OCI-LY1 (cell line): ENCODE results near the gene CYFIP1.

Experiments used
- H2AFZ ChIP-seq: fragments of 200-600 bp; sonication (generic), shearing (Covaris generic); 2 replicates; pipeline ENCODE4 v1.6.0; 2014; ENCODE audit warnings: antibody characterized with exemption, mild to moderate bottlenecking, low read length
- H3F3A ChIP-seq: fragments of 200-600 bp; sonication (generic), shearing (Covaris generic); 2 replicates; pipeline ENCODE4 v1.6.0; 2014; ENCODE audit warnings: mild to moderate bottlenecking, antibody characterized with exemption, low read length, moderate library complexity; ENCODE audit not compliant: insufficient read depth
- H3K27ac ChIP-seq: fragments of 200-600 bp; sonication (generic); 2 replicates; pipeline ENCODE4 v1.5.1; 2014; ENCODE audit warnings: low read length, mixed run types, mild to moderate bottlenecking, low read depth; ENCODE audit not compliant: poor library complexity, severe bottlenecking
- H3K27me3 ChIP-seq: fragments of 200-600 bp; sonication (generic); 2 replicates; pipeline ENCODE4 v1.6.0; 2014; ENCODE audit warnings: antibody characterized with exemption, mild to moderate bottlenecking, low read length, moderate library complexity; ENCODE audit not compliant: insufficient read depth
- H3K36me3 ChIP-seq: fragments of 200-600 bp; sonication (generic); 2 replicates; pipeline ENCODE4 v1.6.1; 2014; ENCODE audit warnings: mild to moderate bottlenecking, antibody characterized with exemption, low read length, moderate library complexity, mixed read lengths; ENCODE audit not compliant: insufficient read depth
- H3K4me1 ChIP-seq: fragments of 200-600 bp; sonication (generic); 2 replicates; pipeline ENCODE4 v1.5.1; 2014; ENCODE audit warnings: mild to moderate bottlenecking, low read length, moderate library complexity; ENCODE audit not compliant: insufficient read depth, severe bottlenecking
- H3K4me2 ChIP-seq: fragments of 200-600 bp; sonication (generic), shearing (Covaris generic); 2 replicates; pipeline ENCODE4 v1.6.1; 2014; ENCODE audit warnings: low read length
- H3K4me3 ChIP-seq: fragments of 200-600 bp; sonication (generic); 2 replicates; pipeline ENCODE4 v1.5.1; 2014; ENCODE audit warnings: low read length, low read depth, mild to moderate bottlenecking, mixed read lengths; ENCODE audit not compliant: poor library complexity, severe bottlenecking
- H3K79me2 ChIP-seq: fragments of 200-600 bp; shearing (Covaris generic); 2 replicates; pipeline ENCODE4 v1.6.1; 2016; ENCODE audit warnings: mixed run types, low read length, mixed read lengths; ENCODE audit not compliant: insufficient read depth
- H3K9ac ChIP-seq: fragments of 200-600 bp; sonication (generic), shearing (Covaris generic); 2 replicates; pipeline ENCODE4 v1.6.1; 2014; ENCODE audit warnings: mild to moderate bottlenecking, low read length, mixed read lengths
- H3K9me2 ChIP-seq: fragments of 200-600 bp; sonication (generic), shearing (Covaris generic); 2 replicates; pipeline ENCODE4 v1.6.1; 2014; ENCODE audit warnings: low read depth, mild to moderate bottlenecking, low read length, mixed read lengths
- H3K9me3 ChIP-seq: fragments of 200-600 bp; shearing (Covaris generic); 2 replicates; pipeline ENCODE4 v1.6.1; 2014; ENCODE audit warnings: low read length, mixed read lengths
- H4K20me1 ChIP-seq: fragments of 200-600 bp; sonication (generic), shearing (Covaris generic); 2 replicates; pipeline ENCODE4 v1.6.0; 2016; ENCODE audit warnings: mild to moderate bottlenecking, low read length; ENCODE audit not compliant: insufficient read depth
- CTCF ChIP-seq: fragments of 200-600 bp; sonication (generic), shearing (Covaris generic); IDR thresholded peaks from 2 replicates; pipeline ENCODE4 v1.5.1; 2017; ENCODE audit warnings: mild to moderate bottlenecking, antibody characterized with exemption, low read length, moderate library complexity, mixed read lengths
- EZH2 ChIP-seq: fragments of 200-600 bp; sonication (generic), shearing (Covaris generic); IDR thresholded peaks from 2 replicates; pipeline ENCODE4 v1.8.0; 2017; ENCODE audit warnings: borderline replicate concordance, mixed run types, mild to moderate bottlenecking, antibody characterized with exemption, low read length, moderate library complexity, mixed read lengths

The CYFIP1 gene

GRCh38 chr15:22966321-22967083 is 13.7 kb downstream of the CYFIP1 start:
- Histone ChIP-seq H3K27me3 (peaks cover 4% of the 10 kb centered on the region; the same call in 1 of the 2 replicates), H3K9me2 (no peaks in the 10 kb centered on the region), H4K20me1 (no peaks in the 10 kb centered on the region), H3K9ac (no peak overlapping the region), H3K4me3 (no peak overlapping the region), H3K9me3 (no peaks in the 10 kb centered on the region), H3F3A (no peaks in the 10 kb centered on the region), H2AFZ (no peak overlapping the region), H3K4me1 (no peaks in the 10 kb centered on the region), H3K79me2 (no peaks in the 10 kb centered on the region), H3K27ac (no peak overlapping the region), H3K36me3 (no peaks in the 10 kb centered on the region), H3K4me2 (no peak overlapping the region)
- TF ChIP-seq CTCF, result no peak
- TF ChIP-seq EZH2, result no peak

- Histone ChIP-seq H3K4me3 (no peak overlapping the region), H3K9me2 (no peaks in the 10 kb centered on the region), H3K9me3 (no peaks in the 10 kb centered on the region), H3K4me1 (no peaks in the 10 kb centered on the region), H3F3A (no peaks in the 10 kb centered on the region), H3K9ac (no peak overlapping the region), H2AFZ (no peak overlapping the region), H3K79me2 (no peaks in the 10 kb centered on the region), H3K4me2 (no peak overlapping the region), H3K36me3 (no peaks in the 10 kb centered on the region), H3K27me3 (no peaks in the 10 kb centered on the region; the same call in 1 of the 2 replicates), H4K20me1 (no peaks in the 10 kb centered on the region), H3K27ac (no peak overlapping the region)
- TF ChIP-seq CTCF (no peak), EZH2 (no peak)
Measured at GRCh38 chr15:22963641-22964040, 16.5 kb downstream of the CYFIP1 start.

- Histone ChIP-seq H3K27me3 (no peaks in the 10 kb centered on the region; the same call in 1 of the 2 replicates), H3K4me1 (no peaks in the 10 kb centered on the region), H3K9me2 (no peaks in the 10 kb centered on the region), H3K27ac (no peak overlapping the region), H3K4me3 (no peak overlapping the region), H3K9ac (no peak overlapping the region), H3K9me3 (no peaks in the 10 kb centered on the region), H3K79me2 (no peaks in the 10 kb centered on the region), H3K36me3 (no peaks in the 10 kb centered on the region), H4K20me1 (no peaks in the 10 kb centered on the region), H2AFZ (no peak overlapping the region), H3F3A (no peaks in the 10 kb centered on the region), H3K4me2 (no peak overlapping the region)
- no peak for TF ChIP-seq EZH2
- TF ChIP-seq CTCF, result no peak
Measured at GRCh38 chr15:22962611-22963010, 17.6 kb downstream of the CYFIP1 start.
